SK-N-SH treated with all-trans-retinoic acid at 6 μM for 48 hours (cell line): ENCODE data around the gene TMEM53.
A peak's percentile ranks its signal among the peaks of the same experiment; 100 is the strongest.

ENCODE experiments used
- ATAC-seq: fragments of 200-7000 bp; cut with Tn5 transposase; 3 replicates; pipeline ENCODE4 v1.9.1; 2020; ENCODE audit warnings: mild to moderate bottlenecking, moderate library complexity
- ARNTL ChIP-seq: fragments of 450-650 bp; formaldehyde crosslinking; IDR thresholded peaks from 2 replicates; pipeline ENCODE4 v1.5.0; 2020; ENCODE audit warnings: low read depth, mild to moderate bottlenecking, moderate library complexity, borderline replicate concordance
- BACH2 ChIP-seq: fragments of 250-450 bp; sonication (Bioruptor Pico); IDR thresholded peaks from 2 replicates; pipeline ENCODE4 v1.9.0; 2021; ENCODE audit warnings: mild to moderate bottlenecking, borderline replicate concordance
- CREB5 ChIP-seq: fragments of 250-450 bp; sonication (Bioruptor Pico); IDR thresholded peaks from 2 replicates; pipeline ENCODE4 v1.5.1; 2020; ENCODE audit warnings: low read depth, mild to moderate bottlenecking, moderate library complexity
- CSDC2 ChIP-seq: fragments of 250-450 bp; sonication (Bioruptor Pico); IDR thresholded peaks from 2 replicates; pipeline ENCODE4 v1.5.0; 2020; ENCODE audit warnings: mild to moderate bottlenecking, moderate library complexity
- CSRNP3 ChIP-seq: fragments of 250-450 bp; sonication (Bioruptor Pico); IDR thresholded peaks from 2 replicates; pipeline ENCODE4 v1.5.1; 2021; ENCODE audit warnings: mild to moderate bottlenecking, moderate library complexity
- ESRRG ChIP-seq: fragments of 250-450 bp; sonication (Bioruptor Pico); IDR thresholded peaks from 2 replicates; pipeline ENCODE4 v1.6.1; 2021; ENCODE audit warnings: mild to moderate bottlenecking
- GLIS3 ChIP-seq: fragments of 250-450 bp; sonication (Bioruptor Pico); IDR thresholded peaks from 2 replicates; pipeline ENCODE4 v1.5.0; 2020; ENCODE audit warnings: mild to moderate bottlenecking, moderate library complexity
- ISL1 ChIP-seq: fragments of 250-450 bp; sonication (Bioruptor Pico); IDR thresholded peaks from 2 replicates; pipeline ENCODE4 v2.1.2; 2022; ENCODE audit warnings: mild to moderate bottlenecking, moderate library complexity
- PATZ1 ChIP-seq: fragments of 250-450 bp; sonication (Bioruptor Pico); IDR thresholded peaks from 2 replicates; pipeline ENCODE4 v1.8.0; 2020; ENCODE audit warnings: mild to moderate bottlenecking, moderate library complexity, borderline replicate concordance
- POU6F1 ChIP-seq: fragments of 250-450 bp; sonication (Bioruptor Pico); IDR thresholded peaks from 2 replicates; pipeline ENCODE4 v1.8.0; 2021; ENCODE audit warnings: low read depth, mild to moderate bottlenecking, moderate library complexity, borderline replicate concordance
- PPARA ChIP-seq: fragments of 250-450 bp; sonication (Bioruptor Pico); IDR thresholded peaks from 2 replicates; pipeline ENCODE4 v1.5.0; 2020; ENCODE audit warnings: mild to moderate bottlenecking, borderline replicate concordance
- SNAI2 ChIP-seq: fragments of 250-450 bp; sonication (Bioruptor Pico); IDR thresholded peaks from 2 replicates; pipeline ENCODE4 v1.5.0; 2020; ENCODE audit warnings: mild to moderate bottlenecking, moderate library complexity
- TCF4 ChIP-seq: fragments of 250-450 bp; sonication (Bioruptor Pico); IDR thresholded peaks from 2 replicates; pipeline ENCODE4 v1.8.0; 2021; ENCODE audit warnings: mild to moderate bottlenecking, moderate library complexity, borderline replicate concordance
- TOX ChIP-seq: fragments of 250-450 bp; sonication (Bioruptor Pico); IDR thresholded peaks from 2 replicates; pipeline ENCODE4 v1.8.0; 2021; ENCODE audit warnings: mild to moderate bottlenecking, moderate library complexity, borderline replicate concordance
- TSHZ2 ChIP-seq: fragments of 250-450 bp; sonication (Bioruptor Pico); IDR thresholded peaks from 2 replicates; pipeline ENCODE4 v1.5.0; 2020; ENCODE audit warnings: mild to moderate bottlenecking, moderate library complexity
- ZC3H10 ChIP-seq: fragments of 250-450 bp; sonication (Bioruptor Pico); IDR thresholded peaks from 2 replicates; pipeline ENCODE4 v1.5.1; 2021; ENCODE audit warnings: mild to moderate bottlenecking, moderate library complexity
- ZFP3 ChIP-seq: fragments of 250-450 bp; sonication (Bioruptor Pico); IDR thresholded peaks from 2 replicates; pipeline ENCODE4 v1.5.0; 2020; ENCODE audit warnings: mild to moderate bottlenecking, moderate library complexity
- ZFP30 ChIP-seq: fragments of 450-650 bp; formaldehyde crosslinking; IDR thresholded peaks from 2 replicates; pipeline ENCODE4 v1.5.0; 2022; ENCODE audit warnings: mild to moderate bottlenecking, moderate library complexity
- ZNF565 ChIP-seq: fragments of 450-650 bp; formaldehyde crosslinking; conservative IDR thresholded peaks from 2 replicates; pipeline ENCODE4 v1.5.0; 2020; ENCODE audit warnings: low read depth, mild to moderate bottlenecking, moderate library complexity

The TMEM53 gene

GRCh38 chr1:44674113-44675000 is at the start of gene TMEM53, which contains the start of gene ARMH1:
Gene TMEM53, minus strand, starts transcription at chr1:44674481. Its CDS starts 90 bp downstream, at chr1:44674391.
Gene ARMH1, plus strand, starts transcription at chr1:44674714. Its CDS starts 14,984 bp downstream, at chr1:44689698.
- TF ChIP-seq BACH2 (CRISPR knock-in tag) (no peak), PPARA (no peak), CSDC2 (CRISPR knock-in tag) (no peak), TSHZ2 (CRISPR knock-in tag) (no peak), GLIS3 (CRISPR knock-in tag) (no peak), ZNF565 (CRISPR knock-in tag) (no peak), TOX (CRISPR knock-in tag) (no peak), TCF4 (CRISPR knock-in tag) (no peak), ZFP30 (no peak), POU6F1 (CRISPR knock-in tag) (no peak), ESRRG (CRISPR knock-in tag) (no peak), SNAI2 (CRISPR knock-in tag) (no peak), CREB5 (CRISPR knock-in tag) (no peak), ARNTL (CRISPR knock-in tag) (no peak), PATZ1 (CRISPR knock-in tag) (no peak), CSRNP3 (no peak), ZFP3 (CRISPR knock-in tag) (no peak)
- ATAC-seq = peak; percentile 97

- ATAC-seq = no peak
- no peak for TF ChIP-seq ZNF565 (CRISPR knock-in tag)
Measured at GRCh38 chr1:44723496-44724295, 49.4 kb upstream of the TMEM53 start.

GRCh38 chr1:44723064-44723463 is 48.8 kb upstream of the TMEM53 start:
- ATAC-seq = no peak
- TF ChIP-seq ISL1 (CRISPR knock-in tag) = no peak
- TF ChIP-seq TSHZ2 (CRISPR knock-in tag) = no peak
- TF ChIP-seq TOX (CRISPR knock-in tag) = no peak
- TF ChIP-seq ZC3H10 (CRISPR knock-in tag) = no peak
- TF ChIP-seq CREB5 (CRISPR knock-in tag) = no peak
- no peak for TF ChIP-seq SNAI2 (CRISPR knock-in tag)
- TF ChIP-seq CSRNP3 = no peak
- TF ChIP-seq CSDC2 (CRISPR knock-in tag) = no peak
- TF ChIP-seq TCF4 (CRISPR knock-in tag) = no peak
